Mesothelial cell of epicardium (in vitro differentiated cells): Measurements from ENCODE around the gene MRPL11. TPM values are rescaled to one million over a fixed set of nuclear protein-coding genes. Genes with fewer than 3 reads are reported as not detected.

ENCODE experiments used
- DNase-seq, 2 experiments: peaks; one replicate each; pipeline ENCODE4 v3.0.0; 2021; ENCODE audit warnings: low spot score in 2 of 2; ENCODE audit not compliant: unreplicated experiment in 2 of 2
- H3K27ac Mint-ChIP-seq: 2 replicates; pipeline ENCODE4 v1.8.0; 2021; ENCODE audit warnings: mixed read lengths
- H3K27me3 Mint-ChIP-seq: 2 replicates; pipeline ENCODE4 v1.8.0; 2021; ENCODE audit warnings: low read depth, mixed read lengths
- H3K36me3 Mint-ChIP-seq: 2 replicates; pipeline ENCODE4 v1.8.0; 2021; ENCODE audit warnings: mixed read lengths
- H3K4me1 Mint-ChIP-seq: 2 replicates; pipeline ENCODE4 v1.8.0; 2021; ENCODE audit warnings: mixed read lengths
- H3K4me3 Mint-ChIP-seq: 2 replicates; pipeline ENCODE4 v1.8.0; 2021; ENCODE audit warnings: mild to moderate bottlenecking, moderate library complexity, mixed read lengths
- H3K9me3 Mint-ChIP-seq: 2 replicates; pipeline ENCODE4 v1.8.0; 2021; ENCODE audit warnings: mixed read lengths
- CTCF ChIP-seq: fragments of 200-600 bp; sonication (generic); IDR thresholded peaks from one replicate; pipeline ENCODE4 v1.5.0; 2021; ENCODE audit warnings: antibody characterized with exemption; ENCODE audit not compliant: unreplicated experiment
- total RNA-seq: library from RNA; stranded (reverse); gene quantifications from 3 replicates; pipeline ENCODE4 v1.2.1, GENCODE V29; 2021

Gene MRPL11
- total RNA-seq, 1 donor from 2014 or later: 49.7 TPM

DNA sequence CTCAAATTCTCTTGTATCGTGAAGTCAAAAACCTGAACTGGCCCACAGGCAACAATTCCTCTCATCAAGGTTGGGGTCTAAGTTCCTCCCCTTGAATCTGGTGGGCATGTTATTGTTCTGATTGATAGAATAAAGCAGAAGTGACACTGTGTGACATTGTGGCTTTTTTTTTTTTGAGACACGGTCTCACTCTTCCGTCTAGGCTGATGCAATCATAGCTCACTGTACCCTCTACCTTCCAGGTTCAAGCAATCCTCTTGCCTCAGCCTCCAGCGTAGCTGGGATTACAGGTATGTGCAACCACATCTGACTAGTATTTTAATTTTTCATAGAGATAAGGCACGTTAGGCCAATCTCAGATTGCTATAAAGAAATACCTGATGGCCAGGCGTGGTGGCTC, 19.2 kb upstream of the MRPL11 start:
- peaks cover 13% of the 10 kb centered on the region for H3K4me1 Mint-ChIP-seq
- H3K9me3 Mint-ChIP-seq: peaks cover 4% of the 10 kb centered on the region
- no peak for TF ChIP-seq CTCF
- peaks cover 2% of the 10 kb centered on the region for H3K27me3 Mint-ChIP-seq
- DNase-seq: no peak
- H3K4me3 Mint-ChIP-seq: no peak overlapping the region
- no peak overlapping the region for H3K27ac Mint-ChIP-seq
- H3K36me3 Mint-ChIP-seq: no peaks in the 10 kb centered on the region

GRCh38 chr11:66454828-66455227, 16.2 kb upstream of the MRPL11 start:
- Mint-ChIP-seq H3K9me3 (peaks cover 3% of the 10 kb centered on the region), H3K4me1 (peaks cover 13% of the 10 kb centered on the region), H3K27ac (no peak overlapping the region), H3K36me3 (no peaks in the 10 kb centered on the region), H3K4me3 (no peak overlapping the region), H3K27me3 (peaks cover 10% of the 10 kb centered on the region)
- DNase-seq: no peak
- no peak for TF ChIP-seq CTCF

DNA sequence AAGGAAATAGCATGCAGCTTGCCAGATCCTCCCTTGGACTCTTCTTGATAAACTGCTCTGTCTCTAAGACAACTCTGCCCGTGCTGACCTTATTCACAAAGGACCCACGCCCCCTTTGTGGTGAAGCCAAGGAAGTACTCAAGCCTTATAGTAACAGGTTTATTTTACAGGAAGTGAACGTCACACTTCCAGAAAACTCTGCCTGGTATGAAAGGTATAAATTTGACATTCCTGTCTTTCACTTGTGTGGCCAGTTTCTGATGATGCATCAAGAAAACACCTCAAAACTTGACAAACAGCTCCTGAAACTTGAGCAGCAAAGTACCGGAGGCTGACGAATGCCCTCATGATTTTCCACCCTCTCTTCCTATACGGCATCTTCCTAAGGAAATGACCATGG, 15.6 kb upstream of the MRPL11 start:
- no peak for TF ChIP-seq CTCF
- H3K9me3 Mint-ChIP-seq: peaks cover 3% of the 10 kb centered on the region
- H3K4me3 Mint-ChIP-seq: no peak overlapping the region
- H3K27me3 Mint-ChIP-seq: peaks cover 10% of the 10 kb centered on the region
- no peak for DNase-seq
- H3K36me3 Mint-ChIP-seq: no peaks in the 10 kb centered on the region
- H3K27ac Mint-ChIP-seq: peak overlapping the region; percentile 28
- peaks cover 13% of the 10 kb centered on the region for H3K4me1 Mint-ChIP-seq

DNA sequence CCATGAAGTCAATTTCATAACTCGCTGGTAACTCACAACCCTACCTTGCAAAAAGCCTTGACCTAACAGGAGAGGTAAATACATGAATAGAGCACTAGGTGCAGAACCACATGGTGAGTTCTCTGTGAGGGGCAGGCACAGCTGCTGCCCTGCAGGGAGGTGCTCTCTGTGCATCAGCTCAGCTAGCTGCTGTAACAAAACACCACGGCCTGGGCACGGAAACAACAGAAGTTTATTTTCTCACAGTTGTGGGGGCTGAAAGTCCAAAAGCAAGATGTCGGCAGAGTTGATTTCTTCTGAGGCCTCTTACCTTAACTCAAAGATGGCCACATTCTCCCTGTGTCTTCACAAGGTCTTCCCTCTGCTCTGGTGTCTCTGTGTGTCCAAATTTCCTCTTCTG, 13.0 kb upstream of the MRPL11 start:
- H3K4me3 Mint-ChIP-seq: no peak overlapping the region
- peaks cover 10% of the 10 kb centered on the region for H3K27me3 Mint-ChIP-seq
- H3K36me3 Mint-ChIP-seq: no peaks in the 10 kb centered on the region
- H3K4me1 Mint-ChIP-seq: peaks cover 13% of the 10 kb centered on the region
- no peak for TF ChIP-seq CTCF
- no peak for DNase-seq
- peaks cover 3% of the 10 kb centered on the region for H3K9me3 Mint-ChIP-seq
- H3K27ac Mint-ChIP-seq: no peak overlapping the region

DNA sequence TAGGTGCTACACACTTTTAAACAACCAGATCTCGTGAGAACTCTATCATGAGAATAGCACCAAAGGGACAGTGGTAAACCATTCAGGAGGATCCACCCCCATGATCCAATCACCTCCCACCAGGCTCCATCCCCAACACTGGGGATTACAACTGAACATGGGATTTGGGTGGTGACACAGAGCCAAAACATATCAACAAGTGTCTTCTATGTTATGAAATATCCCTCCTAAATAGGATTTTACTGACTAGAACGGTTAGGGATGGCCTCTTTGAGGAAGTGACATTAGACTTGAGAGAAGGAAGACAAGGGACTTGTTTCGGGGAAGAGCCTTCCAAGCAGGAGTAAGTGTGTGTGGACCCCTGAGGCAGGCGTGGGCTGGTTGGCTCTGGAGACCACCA, 11.9 kb upstream of the MRPL11 start:
- TF ChIP-seq CTCF: no peak
- Mint-ChIP-seq H3K27ac (no peak overlapping the region), H3K4me3 (no peak overlapping the region), H3K27me3 (peaks cover 10% of the 10 kb centered on the region), H3K4me1 (peaks cover 16% of the 10 kb centered on the region), H3K36me3 (no peaks in the 10 kb centered on the region), H3K9me3 (peaks cover 3% of the 10 kb centered on the region)
- no peak for DNase-seq

- no peak for TF ChIP-seq CTCF
- no peak overlapping the region for H3K27ac Mint-ChIP-seq
- H3K4me1 Mint-ChIP-seq: peaks cover 4% of the 10 kb centered on the region
- DNase-seq: no peak
- H3K4me3 Mint-ChIP-seq: no peak overlapping the region
- no peaks in the 10 kb centered on the region for H3K36me3 Mint-ChIP-seq
- peaks cover 8% of the 10 kb centered on the region for H3K9me3 Mint-ChIP-seq
- H3K27me3 Mint-ChIP-seq: peaks cover 8% of the 10 kb centered on the region
These were observed 9.9 kb upstream of the MRPL11 start for GRCh38 chr11:66448523-66448922.
